H9 (cell line): ENCODE measurements around the gene KLF2. TPM values are rescaled to one million over a fixed set of nuclear protein-coding genes. Genes with fewer than 3 reads are reported as not detected.

ENCODE experiments used
- DNase-seq: peaks from one replicate; pipeline ENCODE4 v3.0.0-alpha.2; 2017
- H2AFZ ChIP-seq: one replicate; pipeline ENCODE4 v1.6.1; 2013; ENCODE audit warnings: mild to moderate bottlenecking, low read length, control low read depth, moderate library complexity
- H2AK5ac ChIP-seq: 2 replicates; pipeline ENCODE4 v1.6.1; 2013; ENCODE audit warnings: low read length, control low read depth, mixed read lengths; ENCODE audit not compliant: insufficient read length
- H2BK120ac ChIP-seq: one replicate; pipeline ENCODE4 v1.6.1; 2013; ENCODE audit warnings: low read depth, mild to moderate bottlenecking, low read length, control low read depth, inconsistent platforms; ENCODE audit not compliant: poor library complexity, severe bottlenecking
- H2BK12ac ChIP-seq: 2 replicates; pipeline ENCODE4 v1.6.1; 2013; ENCODE audit warnings: low read length, control low read depth, mixed read lengths, low read depth; ENCODE audit not compliant: insufficient read length
- H2BK15ac ChIP-seq: 2 replicates; pipeline ENCODE4 v1.6.1; 2013; ENCODE audit warnings: low read depth, low read length, control low read depth
- H2BK20ac ChIP-seq: one replicate; pipeline ENCODE4 v1.6.1; 2013; ENCODE audit warnings: low read depth, mild to moderate bottlenecking, low read length, control low read depth, inconsistent platforms; ENCODE audit not compliant: poor library complexity, severe bottlenecking
- H2BK5ac ChIP-seq: 2 replicates; pipeline ENCODE4 v1.6.1; 2013; ENCODE audit warnings: low read length, control low read depth, mixed read lengths; ENCODE audit not compliant: insufficient read length
- H3K14ac ChIP-seq: 2 replicates; pipeline ENCODE4 v1.6.1; 2013; ENCODE audit warnings: low read length, control low read depth; ENCODE audit not compliant: insufficient read depth
- H3K18ac ChIP-seq: 2 replicates; pipeline ENCODE4 v1.6.1; 2013; ENCODE audit warnings: low read depth, mild to moderate bottlenecking, mixed read lengths, low read length, control low read depth; ENCODE audit not compliant: insufficient read length
- H3K23ac ChIP-seq: 2 replicates; pipeline ENCODE4 v1.6.1; 2013; ENCODE audit warnings: low read length, control low read depth, mixed read lengths, low read depth; ENCODE audit not compliant: insufficient read length
- H3K23me2 ChIP-seq: 2 replicates; pipeline ENCODE4 v1.6.1; 2013; ENCODE audit warnings: low read depth, mild to moderate bottlenecking, mixed read lengths, low read length, control low read depth; ENCODE audit not compliant: insufficient read length, poor library complexity, severe bottlenecking
- H3K27ac ChIP-seq: 2 replicates; pipeline ENCODE4 v1.5.1; 2013; ENCODE audit warnings: low read length, control low read depth, mixed read lengths, low read depth; ENCODE audit not compliant: insufficient read length
- H3K27me3 ChIP-seq: 2 replicates; pipeline ENCODE4 v1.6.1; 2013; ENCODE audit warnings: low read length, control low read depth, inconsistent platforms; ENCODE audit not compliant: insufficient read depth
- H3K4ac ChIP-seq: 2 replicates; pipeline ENCODE4 v1.6.1; 2013; ENCODE audit warnings: low read depth, mild to moderate bottlenecking, control low read depth, inconsistent platforms, low read length, moderate library complexity
- H3K4me1 ChIP-seq: 2 replicates; pipeline ENCODE4 v1.6.1; 2013; ENCODE audit warnings: low read length, control low read depth, inconsistent platforms; ENCODE audit not compliant: insufficient read depth
- H3K4me2 ChIP-seq: 2 replicates; pipeline ENCODE4 v1.6.1; 2013; ENCODE audit warnings: low read length, control low read depth, mixed read lengths; ENCODE audit not compliant: insufficient read length, insufficient read depth
- H3K56ac ChIP-seq: 2 replicates; pipeline ENCODE4 v1.6.1; 2013; ENCODE audit warnings: low read depth, mild to moderate bottlenecking, mixed read lengths, low read length, control low read depth; ENCODE audit not compliant: insufficient read length
- H3K79me1 ChIP-seq: 2 replicates; pipeline ENCODE4 v1.6.1; 2013; ENCODE audit warnings: low read depth, mild to moderate bottlenecking, moderate library complexity, low read length, control low read depth, inconsistent platforms; ENCODE audit not compliant: insufficient read depth, poor library complexity, severe bottlenecking
- H3K79me2 ChIP-seq: 2 replicates; pipeline ENCODE4 v1.6.1; 2013; ENCODE audit warnings: low read length, control low read depth, inconsistent platforms; ENCODE audit not compliant: insufficient read depth
- H3K9ac ChIP-seq: 2 replicates; pipeline ENCODE4 v1.6.1; 2013; ENCODE audit warnings: low read length, control low read depth, mixed read lengths; ENCODE audit not compliant: insufficient read length; ENCODE audit errors: extremely low read depth
- H3K9me3 ChIP-seq: one replicate; pipeline ENCODE4 v1.6.1; 2013; ENCODE audit warnings: low read depth, low read length, inconsistent platforms; ENCODE audit not compliant: control insufficient read depth
- H3T11ph ChIP-seq: one replicate; pipeline ENCODE4 v1.6.1; 2013; ENCODE audit warnings: mild to moderate bottlenecking, low read length, control low read depth, inconsistent platforms
- H4K20me1 ChIP-seq: one replicate; pipeline ENCODE4 v1.6.1; 2013; ENCODE audit not compliant: control insufficient read depth, insufficient read length, insufficient read depth
- H4K5ac ChIP-seq: 2 replicates; pipeline ENCODE4 v1.6.1; 2013; ENCODE audit warnings: low read depth, mild to moderate bottlenecking, mixed read lengths, low read length, control low read depth; ENCODE audit not compliant: insufficient read length
- H4K8ac ChIP-seq: replicated peaks from 2 replicates; pipeline ENCODE4 v1.6.1; 2013; ENCODE audit warnings: low read length, control low read depth, mixed read lengths, low read depth; ENCODE audit not compliant: insufficient read length
- H4K91ac ChIP-seq: 2 replicates; pipeline ENCODE4 v1.6.1; 2013; ENCODE audit warnings: low read depth, mild to moderate bottlenecking, moderate library complexity, mixed read lengths, low read length, control low read depth; ENCODE audit not compliant: insufficient read length
- H3K27ac Mint-ChIP-seq, 3 experiments: 2 replicates in 2 of 3; 3 replicates in 1 of 3; pipeline ENCODE4 v1.8.0; 2020 to 2021; ENCODE audit warnings: mixed read lengths in 3 of 3, mild to moderate bottlenecking in 1 of 3, moderate library complexity in 1 of 3
- H3K27me3 Mint-ChIP-seq: 2 replicates; pipeline ENCODE4 v1.8.0; 2021; ENCODE audit warnings: low read depth, mild to moderate bottlenecking, moderate library complexity, mixed read lengths
- H3K36me3 Mint-ChIP-seq, 3 experiments: 2 replicates in 2 of 3; 3 replicates in 1 of 3; pipeline ENCODE4 v1.8.0; 2020 to 2021; ENCODE audit warnings: low read depth in 3 of 3, mixed read lengths in 3 of 3; ENCODE audit not compliant: insufficient read depth in 1 of 3
- H3K4me1 Mint-ChIP-seq, 2 experiments: 2 replicates each; pipeline ENCODE4 v1.8.0; 2020; ENCODE audit warnings: mixed read lengths in 2 of 2
- H3K4me3 Mint-ChIP-seq, 2 experiments: 2 replicates in 1 of 2; 3 replicates in 1 of 2; pipeline ENCODE4 v1.8.0; 2020 to 2021; ENCODE audit warnings: mild to moderate bottlenecking in 2 of 2, mixed read lengths in 2 of 2, moderate library complexity in 1 of 2
- H3K9me3 Mint-ChIP-seq, 2 experiments: 2 replicates in 1 of 2; 3 replicates in 1 of 2; pipeline ENCODE4 v1.8.0; 2020; ENCODE audit warnings: mild to moderate bottlenecking in 2 of 2, mixed read lengths in 2 of 2, moderate library complexity in 1 of 2
- CTCF ChIP-seq: fragments of 200-600 bp; sonication (generic); conservative IDR thresholded peaks from 3 replicates; pipeline ENCODE4 v1.8.0; 2021; ENCODE audit warnings: antibody characterized with exemption, mild to moderate bottlenecking
- WGBS: extraction: QIAGEN DNeasy Blood & Tissue Kit; methylation state at CpG from one replicate; pipeline ENCODE4 v1.1.7; 2013; ENCODE audit warnings: missing lambda C conversion rate, low lambda C conversion rate, mixed read lengths; ENCODE audit not compliant: insufficient read length; ENCODE audit errors: extremely low coverage; 5-methylcytosine and 5-hydroxymethylcytosine counted together
- total RNA-seq: library from RNA; stranded (reverse); gene quantifications from 2 replicates; pipeline ENCODE4 v1.2.1, GENCODE V29; 2021

Gene KLF2
- total RNA-seq, 1 experiment from 2014 or later: 0.33 TPM

GRCh38 chr19:16373989-16374388, 49.4 kb downstream of the KLF2 start:
- Histone ChIP-seq H3K79me1 (no peaks in the 10 kb centered on the region), H3K56ac (no peak overlapping the region), H4K8ac (no peak overlapping the region), H4K20me1 (no peaks in the 10 kb centered on the region), H3K23me2 (no peaks in the 10 kb centered on the region), H3K23ac (no peak overlapping the region), H2BK120ac (no peak overlapping the region), H2BK12ac (no peak overlapping the region), H2BK5ac (no peak overlapping the region), H2AFZ (no peak overlapping the region), H3K9me3 (no peaks in the 10 kb centered on the region), H3K9ac (no peak overlapping the region), H3K4me2 (no peak overlapping the region), H2BK20ac (no peak overlapping the region), H3K4ac (no peak overlapping the region), H3K27me3 (no peaks in the 10 kb centered on the region), H3K14ac (no peak overlapping the region), H2AK5ac (no peak overlapping the region), H4K5ac (no peak overlapping the region), H3K79me2 (no peaks in the 10 kb centered on the region), H3T11ph (no peak overlapping the region), H4K91ac (no peak overlapping the region), H3K4me1 (no peaks in the 10 kb centered on the region), H3K27ac (no peak overlapping the region), H3K18ac (no peak overlapping the region), H2BK15ac (no peak overlapping the region)
- no CpG with 5 or more reads among the region's 8 CpGs for WGBS
- peaks cover 3 to 13% of the 10 kb centered on the region in 2 experiments for H3K4me1 Mint-ChIP-seq
- H3K4me3 Mint-ChIP-seq: no peak overlapping the region
- no peak for DNase-seq
- H3K9me3 Mint-ChIP-seq: no peaks in the 10 kb centered on the region; a peak in 1 of 5 replicates
- no peak overlapping the region for H3K27ac Mint-ChIP-seq
- H3K36me3 Mint-ChIP-seq: peaks cover 32 to 49% (median 41%) of the 10 kb centered on the region in 3 experiments
- no peaks in the 10 kb centered on the region for H3K27me3 Mint-ChIP-seq
- no peak for TF ChIP-seq CTCF
